Measurements from ENCODE around the gene DNASE1L3. TPM values are rescaled to one million over a fixed set of nuclear protein-coding genes. Genes with fewer than 3 reads are reported as not detected.
"Not testable (repeated sequence)": the region's sequence is repeated elsewhere in the genome, so short reads cannot be mapped to it uniquely, and the experiment has no call there.

Gene DNASE1L3
- total and polyA plus RNA-seq, 2 donors (not counting 3 experiments of a cell fraction or from before 2014, with no cell fraction given), result 0.95 to 1.3 TPM

DNA sequence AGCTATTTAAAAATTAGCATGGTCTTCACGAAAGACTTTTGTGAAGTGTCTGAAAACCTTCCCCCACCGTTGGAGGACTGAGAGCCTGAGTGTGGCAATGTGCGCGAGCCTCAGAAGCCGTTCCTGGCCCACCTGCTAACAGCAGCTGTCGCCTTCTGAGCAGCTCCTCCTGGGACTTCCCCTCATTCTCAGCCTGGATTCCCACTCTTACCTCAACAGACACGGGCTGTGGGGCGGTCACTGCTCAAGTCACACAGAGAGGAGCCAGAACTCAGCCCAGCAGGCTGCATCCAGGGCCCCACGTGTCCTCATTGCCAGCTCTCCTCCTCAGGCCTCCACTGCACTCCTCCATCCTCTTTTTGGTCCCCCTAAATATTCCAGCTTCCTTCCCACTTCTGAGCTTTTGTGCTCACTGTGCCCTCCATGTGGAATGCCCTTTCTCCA, 7.8 kb downstream of the DNASE1L3 start:
- no peak overlapping the region for H3K27ac ChIP-seq (ENCODE audit: insufficient read depth, low read depth, low read length)
- no peak overlapping the region for H3K9ac ChIP-seq (replicated peaks; ENCODE audit: extremely low read depth, insufficient read depth, low read length)
- no peaks in the 10 kb centered on the region for H3K9me3 ChIP-seq (replicated peaks; ENCODE audit: control insufficient read depth, insufficient read depth, low read length)
- no peak for DNase-seq (ENCODE audit: low read depth, low spot score)
- BruUV-seq (replicated peaks), result no TSS peak
- dilution Hi-C loops (cut with MboI; ENCODE audit: extremely low pct_ligation_motif_present, low sequenced_read_pairs), result no loop called here
- CTCF ChIA-PET, result interaction anchor here (1.1 to 3.5 kb wide), 6 partner anchors 9 to 103 kb away, joined by 3 to 29 read pairs (median 11); partner anchors contain the start of genes HTD2 and RPP14
- POLR2A ChIA-PET, result no interaction called here
- no peak overlapping the region for H2AFZ ChIP-seq (ENCODE audit: low read depth, low read length)
- TF ChIP-seq POLR2AphosphoS5 (IDR thresholded peaks at IDR 0.05; ENCODE audit: insufficient read depth, low read depth, low read length) (no peak), MYC (IDR thresholded peaks at IDR 0.05; ENCODE audit: low read depth, low read length) (no peak)
- no peaks in the 10 kb centered on the region for H3K9me1 ChIP-seq (replicated peaks; ENCODE audit: control insufficient read depth, extremely low read depth, insufficient read depth, low read length)
- intact Hi-C loops (cut with micrococcal nuclease), result no loop called here
- no peaks in the 10 kb centered on the region for H3K27me3 ChIP-seq (ENCODE audit: control insufficient read depth in 2 of 2, insufficient read depth in 2 of 2, low read length in 2 of 2)
- peaks cover 20% of the 10 kb centered on the region for H3K4me1 ChIP-seq (ENCODE audit: control insufficient read depth, extremely low read depth, insufficient read depth, low read length)
- no peaks in the 10 kb centered on the region for H3K79me2 ChIP-seq (ENCODE audit: control insufficient read depth, insufficient read depth, low read length)
- H4K20me1 ChIP-seq (replicated peaks; ENCODE audit: control insufficient read depth, extremely low read depth, insufficient read depth, low read length), result no peaks in the 10 kb centered on the region
- no peak overlapping the region for H3K4me2 ChIP-seq (ENCODE audit: insufficient read depth, low read length)
- no peak for FAIRE-seq
- no peaks in the 10 kb centered on the region for H3K36me3 ChIP-seq (ENCODE audit: control insufficient read depth in 2 of 2, extremely low read depth in 1 of 2, insufficient read depth in 2 of 2, low read length in 2 of 2)
- no peak overlapping the region for H3K4me3 ChIP-seq (replicated peaks in 1 of 3; ENCODE audit: insufficient read depth in 1 of 3, low read depth in 1 of 3, low read length in 3 of 3)

DNA sequence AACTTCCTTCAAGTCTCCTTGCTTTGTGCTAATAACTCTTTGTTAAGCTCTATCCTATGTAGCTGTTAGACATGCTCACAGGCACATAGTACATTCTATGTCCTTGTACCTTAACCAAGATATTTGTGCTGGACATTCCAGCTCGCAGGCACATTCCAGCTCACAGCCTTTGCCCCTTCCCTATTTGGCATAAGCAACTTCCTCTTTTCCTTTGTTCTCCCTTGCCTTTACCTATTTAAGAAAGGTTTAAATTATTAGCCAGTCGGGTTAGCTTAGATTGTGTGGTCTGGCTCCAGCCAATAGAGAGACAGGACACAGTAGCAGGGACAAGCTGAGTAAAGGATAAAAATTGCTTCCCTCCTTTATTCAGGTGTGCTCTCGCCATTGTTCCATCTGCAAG, 9.3 kb downstream of the DNASE1L3 start:
- H3K27me3 ChIP-seq (ENCODE audit: control insufficient read depth in 2 of 2, insufficient read depth in 2 of 2, low read length in 2 of 2); H3K36me3 ChIP-seq (ENCODE audit: control insufficient read depth in 2 of 2, extremely low read depth in 1 of 2, insufficient read depth in 2 of 2, low read length in 2 of 2); H3K4me2 ChIP-seq (ENCODE audit: insufficient read depth, low read length); H3K79me2 ChIP-seq (ENCODE audit: control insufficient read depth, insufficient read depth, low read length); H2AFZ ChIP-seq (ENCODE audit: low read depth, low read length); H3K9ac ChIP-seq (replicated peaks; ENCODE audit: extremely low read depth, insufficient read depth, low read length); FAIRE-seq; H4K20me1 ChIP-seq (replicated peaks; ENCODE audit: control insufficient read depth, extremely low read depth, insufficient read depth, low read length); BruUV-seq (replicated peaks); POLR2A ChIA-PET; H3K9me1 ChIP-seq (replicated peaks; ENCODE audit: control insufficient read depth, extremely low read depth, insufficient read depth, low read length); H3K27ac ChIP-seq (ENCODE audit: insufficient read depth, low read depth, low read length); H3K9me3 ChIP-seq (replicated peaks; ENCODE audit: control insufficient read depth, insufficient read depth, low read length); intact Hi-C loops (cut with micrococcal nuclease); H3K4me3 ChIP-seq (replicated peaks in 1 of 3; ENCODE audit: insufficient read depth in 1 of 3, low read depth in 1 of 3, low read length in 3 of 3); dilution Hi-C loops (cut with MboI; ENCODE audit: extremely low pct_ligation_motif_present, low sequenced_read_pairs): not testable (repeated sequence)
- DNase-seq (ENCODE audit: low read depth, low spot score), result peak; percentile 46
- CTCF ChIA-PET, result interaction anchor here (1.4 to 3.6 kb wide), 5 partner anchors 11 to 105 kb away, joined by 6 to 29 read pairs (median 14); partner anchors contain the start of genes HTD2 and RPP14
- peaks cover 21% of the 10 kb centered on the region for H3K4me1 ChIP-seq (ENCODE audit: control insufficient read depth, extremely low read depth, insufficient read depth, low read length)

Data from endothelial cell of umbilical vein (primary cell).